Neural cell (in vitro differentiated cells): ENCODE data around the gene SS18.

Experiments
- EZH2 ChIP-seq: fragments of 200-600, 300-800 bp; shearing (Covaris generic), sonication (generic); IDR thresholded peaks from 2 replicates; pipeline ENCODE4 v1.6.1; 2014; ENCODE audit warnings: antibody characterized with exemption, low read length, borderline replicate concordance, mild to moderate bottlenecking; ENCODE audit not compliant: insufficient read depth, poor library complexity, severe bottlenecking
- TAF1 ChIP-seq: IDR thresholded peaks from 2 replicates; pipeline ENCODE4 v1.6.1; 2012; ENCODE audit warnings: low read depth
- TF ChIP-seq, protein P1 (sequence below): fragments of 450-650 bp; IDR thresholded peaks from 2 replicates; pipeline ENCODE4 v1.5.1; 2014; ENCODE audit warnings: antibody characterized with exemption, mild to moderate bottlenecking, moderate library complexity; ENCODE audit not compliant: poor library complexity, severe bottlenecking

- TF ChIP-seq, protein P1, sequence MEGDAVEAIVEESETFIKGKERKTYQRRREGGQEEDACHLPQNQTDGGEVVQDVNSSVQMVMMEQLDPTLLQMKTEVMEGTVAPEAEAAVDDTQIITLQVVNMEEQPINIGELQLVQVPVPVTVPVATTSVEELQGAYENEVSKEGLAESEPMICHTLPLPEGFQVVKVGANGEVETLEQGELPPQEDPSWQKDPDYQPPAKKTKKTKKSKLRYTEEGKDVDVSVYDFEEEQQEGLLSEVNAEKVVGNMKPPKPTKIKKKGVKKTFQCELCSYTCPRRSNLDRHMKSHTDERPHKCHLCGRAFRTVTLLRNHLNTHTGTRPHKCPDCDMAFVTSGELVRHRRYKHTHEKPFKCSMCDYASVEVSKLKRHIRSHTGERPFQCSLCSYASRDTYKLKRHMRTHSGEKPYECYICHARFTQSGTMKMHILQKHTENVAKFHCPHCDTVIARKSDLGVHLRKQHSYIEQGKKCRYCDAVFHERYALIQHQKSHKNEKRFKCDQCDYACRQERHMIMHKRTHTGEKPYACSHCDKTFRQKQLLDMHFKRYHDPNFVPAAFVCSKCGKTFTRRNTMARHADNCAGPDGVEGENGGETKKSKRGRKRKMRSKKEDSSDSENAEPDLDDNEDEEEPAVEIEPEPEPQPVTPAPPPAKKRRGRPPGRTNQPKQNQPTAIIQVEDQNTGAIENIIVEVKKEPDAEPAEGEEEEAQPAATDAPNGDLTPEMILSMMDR = no peak
- TF ChIP-seq EZH2 (no peak), TAF1 (no peak)
Observed at GRCh38 chr18:26046419-26047077, 43.9 kb downstream of the SS18 start.
